H9 (cell line): ENCODE results near the gene KCNC2. TPM values are rescaled to one million over a fixed set of nuclear protein-coding genes. Genes with fewer than 3 reads are reported as not detected.

Experiments used
- DNase-seq: peaks from one replicate; pipeline ENCODE4 v3.0.0-alpha.2; 2017
- H2AFZ ChIP-seq: one replicate; pipeline ENCODE4 v1.6.1; 2013; ENCODE audit warnings: mild to moderate bottlenecking, low read length, control low read depth, moderate library complexity
- H2AK5ac ChIP-seq: 2 replicates; pipeline ENCODE4 v1.6.1; 2013; ENCODE audit warnings: low read length, control low read depth, mixed read lengths; ENCODE audit not compliant: insufficient read length
- H2BK120ac ChIP-seq: one replicate; pipeline ENCODE4 v1.6.1; 2013; ENCODE audit warnings: low read depth, mild to moderate bottlenecking, low read length, control low read depth, inconsistent platforms; ENCODE audit not compliant: poor library complexity, severe bottlenecking
- H2BK12ac ChIP-seq: 2 replicates; pipeline ENCODE4 v1.6.1; 2013; ENCODE audit warnings: low read length, control low read depth, mixed read lengths, low read depth; ENCODE audit not compliant: insufficient read length
- H2BK15ac ChIP-seq: 2 replicates; pipeline ENCODE4 v1.6.1; 2013; ENCODE audit warnings: low read depth, low read length, control low read depth
- H2BK20ac ChIP-seq: one replicate; pipeline ENCODE4 v1.6.1; 2013; ENCODE audit warnings: low read depth, mild to moderate bottlenecking, low read length, control low read depth, inconsistent platforms; ENCODE audit not compliant: poor library complexity, severe bottlenecking
- H2BK5ac ChIP-seq: 2 replicates; pipeline ENCODE4 v1.6.1; 2013; ENCODE audit warnings: low read length, control low read depth, mixed read lengths; ENCODE audit not compliant: insufficient read length
- H3K14ac ChIP-seq: 2 replicates; pipeline ENCODE4 v1.6.1; 2013; ENCODE audit warnings: low read length, control low read depth; ENCODE audit not compliant: insufficient read depth
- H3K18ac ChIP-seq: 2 replicates; pipeline ENCODE4 v1.6.1; 2013; ENCODE audit warnings: low read depth, mild to moderate bottlenecking, mixed read lengths, low read length, control low read depth; ENCODE audit not compliant: insufficient read length
- H3K23ac ChIP-seq: 2 replicates; pipeline ENCODE4 v1.6.1; 2013; ENCODE audit warnings: low read length, control low read depth, mixed read lengths, low read depth; ENCODE audit not compliant: insufficient read length
- H3K23me2 ChIP-seq: 2 replicates; pipeline ENCODE4 v1.6.1; 2013; ENCODE audit warnings: low read depth, mild to moderate bottlenecking, mixed read lengths, low read length, control low read depth; ENCODE audit not compliant: insufficient read length, poor library complexity, severe bottlenecking
- H3K27ac ChIP-seq: 2 replicates; pipeline ENCODE4 v1.5.1; 2013; ENCODE audit warnings: low read length, control low read depth, mixed read lengths, low read depth; ENCODE audit not compliant: insufficient read length
- H3K27me3 ChIP-seq: 2 replicates; pipeline ENCODE4 v1.6.1; 2013; ENCODE audit warnings: low read length, control low read depth, inconsistent platforms; ENCODE audit not compliant: insufficient read depth
- H3K4ac ChIP-seq: 2 replicates; pipeline ENCODE4 v1.6.1; 2013; ENCODE audit warnings: low read depth, mild to moderate bottlenecking, control low read depth, inconsistent platforms, low read length, moderate library complexity
- H3K4me1 ChIP-seq: 2 replicates; pipeline ENCODE4 v1.6.1; 2013; ENCODE audit warnings: low read length, control low read depth, inconsistent platforms; ENCODE audit not compliant: insufficient read depth
- H3K4me2 ChIP-seq: 2 replicates; pipeline ENCODE4 v1.6.1; 2013; ENCODE audit warnings: low read length, control low read depth, mixed read lengths; ENCODE audit not compliant: insufficient read length, insufficient read depth
- H3K56ac ChIP-seq: 2 replicates; pipeline ENCODE4 v1.6.1; 2013; ENCODE audit warnings: low read depth, mild to moderate bottlenecking, mixed read lengths, low read length, control low read depth; ENCODE audit not compliant: insufficient read length
- H3K79me1 ChIP-seq: 2 replicates; pipeline ENCODE4 v1.6.1; 2013; ENCODE audit warnings: low read depth, mild to moderate bottlenecking, moderate library complexity, low read length, control low read depth, inconsistent platforms; ENCODE audit not compliant: insufficient read depth, poor library complexity, severe bottlenecking
- H3K79me2 ChIP-seq: 2 replicates; pipeline ENCODE4 v1.6.1; 2013; ENCODE audit warnings: low read length, control low read depth, inconsistent platforms; ENCODE audit not compliant: insufficient read depth
- H3K9ac ChIP-seq: 2 replicates; pipeline ENCODE4 v1.6.1; 2013; ENCODE audit warnings: low read length, control low read depth, mixed read lengths; ENCODE audit not compliant: insufficient read length; ENCODE audit errors: extremely low read depth
- H3K9me3 ChIP-seq: one replicate; pipeline ENCODE4 v1.6.1; 2013; ENCODE audit warnings: low read depth, low read length, inconsistent platforms; ENCODE audit not compliant: control insufficient read depth
- H3T11ph ChIP-seq: one replicate; pipeline ENCODE4 v1.6.1; 2013; ENCODE audit warnings: mild to moderate bottlenecking, low read length, control low read depth, inconsistent platforms
- H4K20me1 ChIP-seq: one replicate; pipeline ENCODE4 v1.6.1; 2013; ENCODE audit not compliant: control insufficient read depth, insufficient read length, insufficient read depth
- H4K5ac ChIP-seq: 2 replicates; pipeline ENCODE4 v1.6.1; 2013; ENCODE audit warnings: low read depth, mild to moderate bottlenecking, mixed read lengths, low read length, control low read depth; ENCODE audit not compliant: insufficient read length
- H4K8ac ChIP-seq: replicated peaks from 2 replicates; pipeline ENCODE4 v1.6.1; 2013; ENCODE audit warnings: low read length, control low read depth, mixed read lengths, low read depth; ENCODE audit not compliant: insufficient read length
- H4K91ac ChIP-seq: 2 replicates; pipeline ENCODE4 v1.6.1; 2013; ENCODE audit warnings: low read depth, mild to moderate bottlenecking, moderate library complexity, mixed read lengths, low read length, control low read depth; ENCODE audit not compliant: insufficient read length
- H3K27ac Mint-ChIP-seq, 3 experiments: 2 replicates in 2 of 3; 3 replicates in 1 of 3; pipeline ENCODE4 v1.8.0; 2020 to 2021; ENCODE audit warnings: mixed read lengths in 3 of 3, mild to moderate bottlenecking in 1 of 3, moderate library complexity in 1 of 3
- H3K27me3 Mint-ChIP-seq: 2 replicates; pipeline ENCODE4 v1.8.0; 2021; ENCODE audit warnings: low read depth, mild to moderate bottlenecking, moderate library complexity, mixed read lengths
- H3K36me3 Mint-ChIP-seq, 3 experiments: 2 replicates in 2 of 3; 3 replicates in 1 of 3; pipeline ENCODE4 v1.8.0; 2020 to 2021; ENCODE audit warnings: low read depth in 3 of 3, mixed read lengths in 3 of 3; ENCODE audit not compliant: insufficient read depth in 1 of 3
- H3K4me1 Mint-ChIP-seq, 2 experiments: 2 replicates each; pipeline ENCODE4 v1.8.0; 2020; ENCODE audit warnings: mixed read lengths in 2 of 2
- H3K4me3 Mint-ChIP-seq, 2 experiments: 2 replicates in 1 of 2; 3 replicates in 1 of 2; pipeline ENCODE4 v1.8.0; 2020 to 2021; ENCODE audit warnings: mild to moderate bottlenecking in 2 of 2, mixed read lengths in 2 of 2, moderate library complexity in 1 of 2
- H3K9me3 Mint-ChIP-seq, 2 experiments: 2 replicates in 1 of 2; 3 replicates in 1 of 2; pipeline ENCODE4 v1.8.0; 2020; ENCODE audit warnings: mild to moderate bottlenecking in 2 of 2, mixed read lengths in 2 of 2, moderate library complexity in 1 of 2
- WGBS: extraction: QIAGEN DNeasy Blood & Tissue Kit; methylation state at CpG from one replicate; pipeline ENCODE4 v1.1.7; 2013; ENCODE audit warnings: missing lambda C conversion rate, low lambda C conversion rate, mixed read lengths; ENCODE audit not compliant: insufficient read length; ENCODE audit errors: extremely low coverage; 5-methylcytosine and 5-hydroxymethylcytosine counted together
- total RNA-seq: library from RNA; stranded (reverse); gene quantifications from 2 replicates; pipeline ENCODE4 v1.2.1, GENCODE V29; 2021
- TF ChIP-seq, protein P1 (sequence below): fragments of 200-600 bp; sonication (generic); conservative IDR thresholded peaks from 3 replicates; pipeline ENCODE4 v1.8.0; 2021; ENCODE audit warnings: antibody characterized with exemption, mild to moderate bottlenecking

Gene KCNC2
- total RNA-seq, 1 experiment from 2014 or later, result not detected

DNA sequence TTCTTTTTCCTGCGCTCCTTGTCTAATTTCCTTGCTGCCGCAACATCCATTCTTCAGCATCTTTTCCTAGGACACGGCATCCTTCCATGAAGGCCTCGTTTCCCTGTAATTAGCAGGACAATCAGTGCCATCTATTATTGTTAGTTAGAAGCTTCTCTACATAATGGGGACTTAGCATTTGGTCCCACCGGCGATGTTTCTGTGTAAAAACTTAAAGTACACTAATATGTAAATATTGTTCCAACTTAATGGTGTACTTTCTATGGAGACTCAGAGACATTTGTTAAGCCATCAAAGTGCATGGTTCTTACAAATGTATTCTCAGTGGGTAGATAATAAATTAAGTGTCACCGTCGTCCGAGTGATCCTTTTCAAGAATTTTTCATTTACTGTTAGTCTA, 17.4 kb downstream of the KCNC2 start:
- H3K27me3 ChIP-seq, result no peaks in the 10 kb centered on the region
- H4K5ac ChIP-seq, result no peak overlapping the region
- H3K23ac ChIP-seq, result no peak overlapping the region
- no peak overlapping the region for H2BK120ac ChIP-seq
- no peaks in the 10 kb centered on the region for H3K4me1 ChIP-seq
- Mint-ChIP-seq H3K27ac (no peak overlapping the region), H3K27me3 (no peaks in the 10 kb centered on the region), H3K9me3 (no peaks in the 10 kb centered on the region), H3K4me1 (no peaks in the 10 kb centered on the region), H3K4me3 (no peak overlapping the region), H3K36me3 (no peaks in the 10 kb centered on the region)
- H4K91ac ChIP-seq, result no peak overlapping the region
- H3K9me3 ChIP-seq, result no peaks in the 10 kb centered on the region
- no peaks in the 10 kb centered on the region for H4K20me1 ChIP-seq
- H3K4me2 ChIP-seq, result no peak overlapping the region
- H2BK20ac ChIP-seq, result no peak overlapping the region
- TF ChIP-seq, protein P1, sequence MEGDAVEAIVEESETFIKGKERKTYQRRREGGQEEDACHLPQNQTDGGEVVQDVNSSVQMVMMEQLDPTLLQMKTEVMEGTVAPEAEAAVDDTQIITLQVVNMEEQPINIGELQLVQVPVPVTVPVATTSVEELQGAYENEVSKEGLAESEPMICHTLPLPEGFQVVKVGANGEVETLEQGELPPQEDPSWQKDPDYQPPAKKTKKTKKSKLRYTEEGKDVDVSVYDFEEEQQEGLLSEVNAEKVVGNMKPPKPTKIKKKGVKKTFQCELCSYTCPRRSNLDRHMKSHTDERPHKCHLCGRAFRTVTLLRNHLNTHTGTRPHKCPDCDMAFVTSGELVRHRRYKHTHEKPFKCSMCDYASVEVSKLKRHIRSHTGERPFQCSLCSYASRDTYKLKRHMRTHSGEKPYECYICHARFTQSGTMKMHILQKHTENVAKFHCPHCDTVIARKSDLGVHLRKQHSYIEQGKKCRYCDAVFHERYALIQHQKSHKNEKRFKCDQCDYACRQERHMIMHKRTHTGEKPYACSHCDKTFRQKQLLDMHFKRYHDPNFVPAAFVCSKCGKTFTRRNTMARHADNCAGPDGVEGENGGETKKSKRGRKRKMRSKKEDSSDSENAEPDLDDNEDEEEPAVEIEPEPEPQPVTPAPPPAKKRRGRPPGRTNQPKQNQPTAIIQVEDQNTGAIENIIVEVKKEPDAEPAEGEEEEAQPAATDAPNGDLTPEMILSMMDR, result no peak
- DNase-seq, result no peak
- no peak overlapping the region for H3T11ph ChIP-seq
- H3K4ac ChIP-seq, result no peak overlapping the region
- H3K14ac ChIP-seq, result no peak overlapping the region
- H2AFZ ChIP-seq, result no peak overlapping the region
- H2BK5ac ChIP-seq, result no peak overlapping the region
- WGBS, result no CpG with 5 or more reads among the region's 9 CpGs
- H3K27ac ChIP-seq, result no peak overlapping the region
- H2AK5ac ChIP-seq, result no peak overlapping the region
- no peak overlapping the region for H2BK12ac ChIP-seq
- H3K23me2 ChIP-seq, result no peaks in the 10 kb centered on the region
- no peak overlapping the region for H4K8ac ChIP-seq
- no peak overlapping the region for H3K56ac ChIP-seq
- H2BK15ac ChIP-seq, result no peak overlapping the region
- H3K79me2 ChIP-seq, result no peaks in the 10 kb centered on the region
- H3K18ac ChIP-seq, result no peak overlapping the region
- no peak overlapping the region for H3K9ac ChIP-seq
- no peaks in the 10 kb centered on the region for H3K79me1 ChIP-seq
